Upper lobe of left lung (tissue), 6 donors: ENCODE data around the gene MICALL1. TPM values are rescaled to one million over a fixed set of nuclear protein-coding genes. Genes with fewer than 3 reads are reported as not detected.
A peak's percentile ranks its signal among the peaks of the same experiment; 100 is the strongest.

Experiments
- ATAC-seq, 2 donors: fragments of 200-7000 bp; cut with Tn5 transposase; one replicate each; pipeline ENCODE4 v1.9.1; 2022; ENCODE audit warnings: mild to moderate bottlenecking in 2 of 2, moderate library complexity in 2 of 2; ENCODE audit not compliant: low FRiP score in 2 of 2
- DNase-seq, 2 donors: peaks; one replicate each; pipeline ENCODE4 v3.0.0-alpha.2; 2019 to 2020
- H3K27ac ChIP-seq, 4 donors: fragments of 200-600 bp; sonication (generic); one replicate each; pipeline ENCODE4 v1.5.1; 2016 to 2019
- H3K27me3 ChIP-seq, 4 donors: fragments of 200-600 bp; sonication (generic); one replicate each; pipeline ENCODE4 v1.5.1; 2017 to 2019
- H3K36me3 ChIP-seq, 4 donors: fragments of 200-600 bp; sonication (generic); one replicate each; pipeline ENCODE4 v1.5.1; 2016 to 2019
- H3K4me1 ChIP-seq, 4 donors: fragments of 200-600 bp; sonication (generic); one replicate each; pipeline ENCODE4 v1.5.1; 2018 to 2019
- H3K4me3 ChIP-seq, 4 donors: fragments of 200-600 bp; sonication (generic); one replicate each; pipeline ENCODE4 v1.5.1; 2017 to 2019; ENCODE audit warnings: mild to moderate bottlenecking in 2 of 4, moderate library complexity in 1 of 4
- H3K9me3 ChIP-seq, 4 donors: fragments of 200-600 bp; sonication (generic); one replicate each; pipeline ENCODE4 v1.5.1; 2018 to 2019
- EP300 ChIP-seq, 4 donors: sonication (generic); formaldehyde crosslinking; IDR thresholded peaks; one replicate each; pipeline ENCODE4 v1.5.1; 2017; ENCODE audit warnings: antibody characterized with exemption in 4 of 4, control low read depth in 2 of 4
- POLR2A ChIP-seq, 4 donors: fragments of 450-650 bp; IDR thresholded peaks; one replicate each; pipeline ENCODE4 v1.5.1; 2016 to 2017; ENCODE audit warnings: antibody characterized with exemption in 4 of 4, mild to moderate bottlenecking in 2 of 4
- POLR2AphosphoS5 ChIP-seq, 2 donors: sonication (generic); formaldehyde crosslinking; IDR thresholded peaks; one replicate each; pipeline ENCODE4 v1.5.1; 2017; ENCODE audit warnings: antibody characterized with exemption in 2 of 2
- WGBS, 2 donors: methylation state at CpG; one replicate each; pipeline ENCODE4 v1.1.5; 2017 to 2018; 5-methylcytosine and 5-hydroxymethylcytosine counted together
- total RNA-seq, 6 donors: library from RNA; depleted of rRNA in 4 of 6; stranded (reverse); fragments of >200 nt in 4 of 6; gene quantifications; one replicate each; pipeline versions ENCODE4 v1.1.0 to v1.2.1, GENCODE V29; 2016 to 2021
- TF ChIP-seq, protein P1 (sequence below), 6 experiments: fragments of 450-650 bp in 4 of 6; fragments of 200-600 bp in 2 of 6; sonication (generic) in 2 of 6; IDR thresholded peaks; one replicate each; pipeline ENCODE4 v1.5.1; 2016 to 2019; ENCODE audit warnings: antibody characterized with exemption in 6 of 6
- donor health status: DM: no; HTN: no; CAD: no; lungs with moderate emphysema.
- donor health status: DM: no; HTN: yes; CAD: no; lungs with severe emphysema.

Gene MICALL1
- total RNA-seq, 6 donors from 2014 or later: 24.3 to 47.1 (median 37.3) TPM

DNA sequence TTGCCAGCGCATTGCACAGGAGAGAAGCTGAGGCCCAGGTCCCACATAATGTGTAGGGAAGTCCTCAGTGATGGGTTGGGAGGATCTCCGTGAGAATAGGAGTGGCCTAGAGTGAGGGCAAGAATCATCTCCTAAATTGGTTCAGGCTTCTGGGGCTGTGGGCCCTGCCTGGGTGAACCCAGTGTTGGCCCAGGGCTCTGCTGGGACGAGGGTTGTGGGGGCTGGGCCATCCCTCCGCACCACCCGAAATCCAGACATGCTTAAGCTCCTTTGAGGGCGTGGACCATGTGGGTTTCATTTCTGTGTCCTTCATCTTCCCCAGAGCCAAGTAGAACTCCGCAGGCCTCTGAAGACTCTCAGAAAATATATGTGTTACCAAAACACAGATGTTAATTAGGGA is 3.7 kb downstream of the MICALL1 start:
- DNase-seq (no peak), ATAC-seq (no peak)
- peaks cover 20 to 63% (median 30%) of the 10 kb centered on the region in 4 donors for H3K4me1 ChIP-seq
- H3K27me3 ChIP-seq: no peaks in the 10 kb centered on the region
- WGBS, 2 donors: 87 to 93% methylated on average over 3 to 7 of the region's 7 CpGs
- peaks cover 0 to 15% (median 12%) of the 10 kb centered on the region in 4 donors for H3K36me3 ChIP-seq
- H3K4me3 ChIP-seq: no peak overlapping the region
- peak overlapping the region in 1 of 4 donors; percentile 54 for H3K27ac ChIP-seq
- H3K9me3 ChIP-seq: no peaks in the 10 kb centered on the region
- TF ChIP-seq EP300 (IDR thresholded peaks at IDR 0.05) (no peak), POLR2AphosphoS5 (IDR thresholded peaks at IDR 0.05) (no peak), POLR2A (IDR thresholded peaks at IDR 0.05) (no peak)
- TF ChIP-seq, protein P1, sequence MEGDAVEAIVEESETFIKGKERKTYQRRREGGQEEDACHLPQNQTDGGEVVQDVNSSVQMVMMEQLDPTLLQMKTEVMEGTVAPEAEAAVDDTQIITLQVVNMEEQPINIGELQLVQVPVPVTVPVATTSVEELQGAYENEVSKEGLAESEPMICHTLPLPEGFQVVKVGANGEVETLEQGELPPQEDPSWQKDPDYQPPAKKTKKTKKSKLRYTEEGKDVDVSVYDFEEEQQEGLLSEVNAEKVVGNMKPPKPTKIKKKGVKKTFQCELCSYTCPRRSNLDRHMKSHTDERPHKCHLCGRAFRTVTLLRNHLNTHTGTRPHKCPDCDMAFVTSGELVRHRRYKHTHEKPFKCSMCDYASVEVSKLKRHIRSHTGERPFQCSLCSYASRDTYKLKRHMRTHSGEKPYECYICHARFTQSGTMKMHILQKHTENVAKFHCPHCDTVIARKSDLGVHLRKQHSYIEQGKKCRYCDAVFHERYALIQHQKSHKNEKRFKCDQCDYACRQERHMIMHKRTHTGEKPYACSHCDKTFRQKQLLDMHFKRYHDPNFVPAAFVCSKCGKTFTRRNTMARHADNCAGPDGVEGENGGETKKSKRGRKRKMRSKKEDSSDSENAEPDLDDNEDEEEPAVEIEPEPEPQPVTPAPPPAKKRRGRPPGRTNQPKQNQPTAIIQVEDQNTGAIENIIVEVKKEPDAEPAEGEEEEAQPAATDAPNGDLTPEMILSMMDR (IDR thresholded peaks at IDR 0.05): no peak

DNA sequence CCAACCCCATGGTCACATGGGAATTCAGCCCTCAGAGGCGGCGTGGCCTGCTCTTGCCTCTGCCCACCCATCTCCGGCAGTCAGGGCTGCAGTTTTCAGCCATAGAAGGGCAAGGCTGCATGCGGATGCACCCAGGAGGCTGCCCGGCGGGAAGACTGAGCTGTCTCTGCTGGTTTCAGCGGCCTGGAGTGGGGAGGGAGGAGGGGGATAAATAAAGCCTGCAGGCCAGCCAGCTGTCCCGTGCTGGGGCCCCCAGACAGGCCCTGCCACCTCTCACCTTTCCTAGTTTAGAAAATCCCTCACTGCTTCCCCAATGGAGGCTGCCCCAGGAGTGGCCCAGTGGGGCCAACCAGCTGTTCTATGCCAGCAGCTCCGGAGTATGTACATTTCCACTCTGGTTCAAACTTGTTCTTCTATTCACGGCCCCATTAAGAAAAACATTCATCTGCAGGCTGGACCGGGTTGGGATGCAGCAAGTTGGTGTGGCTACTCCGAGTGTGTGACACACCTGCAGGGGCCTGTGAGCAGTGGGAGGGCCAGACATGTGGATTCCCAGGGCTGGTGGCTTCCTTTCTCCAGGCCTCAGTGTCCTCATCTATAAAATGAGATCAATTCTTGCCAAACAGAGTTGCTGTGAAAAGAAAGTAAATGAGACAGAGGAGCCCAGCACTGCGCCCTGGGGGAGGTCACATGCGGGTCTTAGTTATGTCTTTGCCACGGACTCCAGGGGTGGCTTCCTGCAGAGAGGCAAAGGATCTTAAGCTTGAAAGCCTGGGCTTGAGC is 5.0 kb downstream of the MICALL1 start:
- H3K9me3 ChIP-seq: no peaks in the 10 kb centered on the region
- DNase-seq (no peak), ATAC-seq (no peak)
- peaks cover 10 to 53% (median 20%) of the 10 kb centered on the region in 4 donors for H3K4me1 ChIP-seq
- 76 to 88% methylated on average over 10 to 15 of the region's 15 CpGs for WGBS, 2 donors
- H3K27ac ChIP-seq: peak overlapping the region in 2 of 4 donors; percentile 24 to 54
- peaks cover 0 to 25% (median 19%) of the 10 kb centered on the region in 4 donors for H3K36me3 ChIP-seq
- TF ChIP-seq POLR2A (IDR thresholded peaks at IDR 0.05) (no peak), POLR2AphosphoS5 (IDR thresholded peaks at IDR 0.05) (no peak), EP300 (IDR thresholded peaks at IDR 0.05) (no peak)
- TF ChIP-seq, protein P1 (IDR thresholded peaks at IDR 0.05): no peak
- no peaks in the 10 kb centered on the region for H3K27me3 ChIP-seq
- no peak overlapping the region for H3K4me3 ChIP-seq

DNA sequence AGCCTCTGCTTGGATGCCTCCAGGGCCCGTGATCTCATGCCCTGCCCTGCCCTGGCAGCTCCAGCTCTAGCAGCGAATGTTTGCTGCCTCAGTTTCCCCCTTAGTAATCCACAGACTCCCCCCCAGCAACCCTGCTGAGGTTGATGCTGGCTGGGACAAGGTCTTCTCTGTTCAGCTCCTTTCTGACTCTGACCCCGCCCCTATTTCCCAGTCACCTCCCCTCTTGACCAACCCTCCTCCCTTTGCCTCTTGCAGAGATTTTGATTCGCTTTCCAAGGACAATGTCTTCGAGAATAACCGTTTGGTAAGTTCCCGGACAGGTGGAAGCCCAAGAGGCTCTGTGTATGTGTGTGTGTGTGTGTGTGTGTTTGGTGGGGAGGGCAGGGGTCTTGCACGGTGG is 5.6 kb downstream of the MICALL1 start:
- TF ChIP-seq POLR2A (IDR thresholded peaks at IDR 0.05) (no peak), EP300 (IDR thresholded peaks at IDR 0.05) (no peak)
- TF ChIP-seq, protein P1 (IDR thresholded peaks at IDR 0.05): no peak
- Histone ChIP-seq H3K36me3 (peaks cover 2 to 32% (median 25%) of the 10 kb centered on the region in 4 donors), H3K9me3 (no peaks in the 10 kb centered on the region), H3K27ac (peak overlapping the region in 3 of 4 donors; percentile 15 to 54 (median 24)), H3K27me3 (no peaks in the 10 kb centered on the region), H3K4me3 (no peak overlapping the region), H3K4me1 (peaks cover 10 to 48% (median 20%) of the 10 kb centered on the region in 4 donors)
- no peak for ATAC-seq
- WGBS, 2 donors: 75 to 82% methylated on average over 8 of the region's 8 CpGs
- DNase-seq: no peak

DNA sequence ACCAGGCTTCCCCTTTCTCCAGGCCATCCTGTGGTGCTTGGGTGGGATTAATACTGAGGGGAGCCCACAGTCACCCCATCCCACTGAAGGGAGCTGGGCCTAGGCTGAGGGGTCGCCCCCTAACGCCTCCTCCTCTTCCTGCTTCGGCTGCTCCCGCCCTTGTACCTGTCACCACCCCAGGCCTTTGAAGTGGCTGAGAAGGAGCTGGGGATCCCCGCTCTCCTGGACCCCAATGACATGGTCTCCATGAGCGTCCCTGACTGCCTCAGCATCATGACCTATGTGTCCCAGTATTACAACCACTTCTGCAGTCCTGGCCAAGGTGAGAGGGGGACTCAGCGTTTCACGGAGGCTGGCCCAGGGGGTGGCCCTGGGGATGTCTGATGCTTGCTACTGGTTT is 6.1 kb downstream of the MICALL1 start:
- H3K27ac ChIP-seq: peak overlapping the region in 3 of 4 donors; percentile 15 to 32 (median 24)
- H3K36me3 ChIP-seq: peaks cover 7 to 36% (median 28%) of the 10 kb centered on the region in 4 donors
- H3K27me3 ChIP-seq: no peaks in the 10 kb centered on the region
- DNase-seq (no peak), ATAC-seq (peak in 1 of 2 donors; percentile 15)
- no peak overlapping the region for H3K4me3 ChIP-seq
- WGBS, 2 donors: 86 to 88% methylated on average over 4 to 8 of the region's 8 CpGs
- no peaks in the 10 kb centered on the region for H3K9me3 ChIP-seq
- TF ChIP-seq POLR2A (IDR thresholded peaks at IDR 0.05) (no peak), POLR2AphosphoS5 (IDR thresholded peaks at IDR 0.05) (no peak), EP300 (IDR thresholded peaks at IDR 0.05) (no peak)
- TF ChIP-seq, protein P1 (IDR thresholded peaks at IDR 0.05): no peak
- peaks cover 10 to 43% (median 15%) of the 10 kb centered on the region in 4 donors for H3K4me1 ChIP-seq
